Metanephros (tissue), 1 donor: ENCODE data around the gene FUCA1. TPM values are rescaled to one million over a fixed set of nuclear protein-coding genes. Genes with fewer than 3 reads are reported as not detected.

ENCODE experiments used
- total RNA-seq: library from RNA; depleted of rRNA; stranded (reverse); fragments of >200 nt; gene quantifications from one replicate; pipeline ENCODE4 v1.2.3, GENCODE V29; 2014

Gene FUCA1
- total RNA-seq: 39.7 TPM

GRCh38 chr1:23867895-23868556, at the start of gene FUCA1:
TSS of gene FUCA1 (minus strand) at chr1:23868290. CDS start at chr1:23868286, 4 bp downstream.

GRCh38 chr1:23913212-23913880, 45.3 kb upstream of the FUCA1 start, which contains the start of gene CNR2:
TSS of gene CNR2 (minus strand) at chr1:23913362. CDS start at chr1:23875617, 37,745 bp downstream.

GRCh38 chr1:23825076-23825761, 42.9 kb downstream of the FUCA1 start, which contains the start of gene HMGCL:
TSS of gene HMGCL (minus strand) at chr1:23825429. CDS start at chr1:23825415, 14 bp downstream.

GRCh38 chr1:23800400-23801337, 67.4 kb downstream of the FUCA1 start, which contains the start of gene GALE:
TSS of gene GALE (minus strand) at chr1:23800754. CDS start at chr1:23799007, 1,747 bp downstream.

Other genes starting within 250 kb of the FUCA1 start
- 893 TPM for gene RPL11, start 176.5 kb downstream of the FUCA1 start, total RNA-seq
- 19.7 TPM for gene ELOA, start 124.8 kb downstream of the FUCA1 start, total RNA-seq
- gene PITHD1, start 89.9 kb downstream of the FUCA1 start, total RNA-seq: 48.1 TPM
- 55.3 TPM for gene LYPLA2, start 77.1 kb downstream of the FUCA1 start, total RNA-seq
- gene GALE, start 67.5 kb downstream of the FUCA1 start, total RNA-seq: 22.0 TPM
- 49.5 TPM for gene HMGCL, start 42.9 kb downstream of the FUCA1 start, total RNA-seq
- 0.12 TPM for gene CNR2, start 45.1 kb upstream of the FUCA1 start, total RNA-seq
- 93.8 TPM for gene PNRC2, start 91.5 kb upstream of the FUCA1 start, total RNA-seq
- 111 TPM for gene SRSF10, start 112.0 kb upstream of the FUCA1 start, total RNA-seq
- gene MYOM3, start 243.8 kb upstream of the FUCA1 start, total RNA-seq: 142 TPM